ENCODE data around the gene OR2AG1. TPM values are rescaled to one million over a fixed set of nuclear protein-coding genes. Genes with fewer than 3 reads are reported as not detected.

Gene OR2AG1
- total and polyA plus RNA-seq, 10 donors = 0.20 to 0.26 TPM; not detected in 8

DNA sequence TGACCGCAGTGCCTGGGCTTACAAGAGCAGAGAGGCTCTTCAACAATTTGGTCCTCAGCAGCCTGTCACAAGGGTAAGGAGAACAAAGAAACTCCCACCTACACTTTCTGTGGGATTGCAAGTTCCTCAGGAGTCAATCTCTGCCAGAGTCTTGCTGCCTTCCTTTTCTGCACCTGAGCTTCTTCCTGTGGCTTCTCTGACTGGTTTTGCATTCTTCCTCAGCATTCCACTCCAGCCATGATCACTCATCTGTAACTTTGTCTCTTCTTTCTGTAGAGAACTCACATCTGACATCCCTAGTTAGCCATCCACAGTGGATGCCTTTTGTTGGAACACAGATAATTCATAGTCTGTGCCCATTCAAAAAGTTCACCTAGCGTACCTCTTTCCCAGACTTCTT is 30.8 kb downstream of the OR2AG1 start:
- Histone ChIP-seq H3K27ac (no peak overlapping the region), H3K9me3 (peaks cover 0 to 8% (median 0%) of the 10 kb centered on the region in 8 donors), H3K4me1 (peaks cover 0 to 5% (median 0%) of the 10 kb centered on the region in 6 donors), H3K4me3 (no peak overlapping the region), H3K36me3 (no peaks in the 10 kb centered on the region), H3K27me3 (replicated peaks in 1 of 7) (peaks cover 0 to 32% (median 0%) of the 10 kb centered on the region in 7 donors)
- TF ChIP-seq CTCF (IDR thresholded peaks at IDR 0.05 in 8 of 11, conservative IDR thresholded peaks at IDR 0.05 in 3 of 11) (no peak), POLR2AphosphoS5 (IDR thresholded peaks at IDR 0.05) (no peak), POLR2A (IDR thresholded peaks at IDR 0.05) (no peak)
- WGBS, 5 donors = 61 to 86% (median 65%) methylated on average over 2 of the region's 2 CpGs
- DNase-seq = no peak
- intact Hi-C loops (cut with DNase I; ENCODE audit: low total_unique reads) = no loop called here

- Histone ChIP-seq H3K36me3 (no peaks in the 10 kb centered on the region), H3K4me1 (peaks cover 0 to under 1% (median 0%) of the 10 kb centered on the region in 6 donors), H3K27ac (no peak overlapping the region), H3K9me3 (peaks cover 0 to 19% (median 7%) of the 10 kb centered on the region in 8 donors), H3K4me3 (no peak overlapping the region), H3K27me3 (replicated peaks in 1 of 7) (peaks cover 0 to 11% (median 0%) of the 10 kb centered on the region in 7 donors)
- 59 to 87% (median 72%) methylated on average over 1 of the region's 1 CpG for WGBS, 5 donors
- DNase-seq = no peak
- intact Hi-C loops (cut with DNase I; ENCODE audit: low total_unique reads) = no loop called here
- TF ChIP-seq POLR2A (IDR thresholded peaks at IDR 0.05) (no peak), CTCF (IDR thresholded peaks at IDR 0.05 in 8 of 11, conservative IDR thresholded peaks at IDR 0.05 in 3 of 11) (no peak), POLR2AphosphoS5 (IDR thresholded peaks at IDR 0.05) (no peak)
Observed at GRCh38 chr11:6817694-6818093, 34.9 kb downstream of the OR2AG1 start.

- WGBS, 5 donors = 88 to 100% (median 90%) methylated on average over 1 to 5 of the region's 5 CpGs
Observed at GRCh38 chr11:6818967-6819366, 36.1 kb downstream of the OR2AG1 start.

More at GRCh38 chr11:6818967-6819366, 36.1 kb downstream of the OR2AG1 start:
- no peak for TF ChIP-seq POLR2A (IDR thresholded peaks at IDR 0.05)
- no peak for TF ChIP-seq POLR2AphosphoS5 (IDR thresholded peaks at IDR 0.05)
- TF ChIP-seq CTCF (IDR thresholded peaks at IDR 0.05 in 8 of 11, conservative IDR thresholded peaks at IDR 0.05 in 3 of 11) = no peak
- Histone ChIP-seq H3K36me3 (no peaks in the 10 kb centered on the region), H3K4me3 (no peak overlapping the region), H3K4me1 (no peaks in the 10 kb centered on the region), H3K27me3 (replicated peaks in 1 of 7) (peaks cover 0 to under 1% (median 0%) of the 10 kb centered on the region in 7 donors), H3K9me3 (peaks cover 0 to 19% (median 7%) of the 10 kb centered on the region in 8 donors), H3K27ac (no peak overlapping the region)
- intact Hi-C loops (cut with DNase I; ENCODE audit: low total_unique reads) = no loop called here
- DNase-seq = no peak
